Sigmoid colon (tissue), 4 donors: ENCODE results near the gene ASXL3.

ENCODE experiments used
- POLR2A ChIP-seq, 2 donors: fragments of 450-650 bp; IDR thresholded peaks; one replicate each; pipeline ENCODE4 v1.6.1; 2016; ENCODE audit warnings: antibody characterized with exemption in 2 of 2, mild to moderate bottlenecking in 2 of 2, moderate library complexity in 2 of 2
- POLR2AphosphoS5 ChIP-seq, 4 donors: sonication (generic); formaldehyde crosslinking; IDR thresholded peaks; one replicate each; pipeline ENCODE4 v1.6.1; 2017; ENCODE audit warnings: antibody characterized with exemption in 4 of 4
- TF ChIP-seq, protein P1 (sequence below), 4 experiments: fragments of 450-650 bp in 3 of 4; fragments of 200-600 bp in 1 of 4; IDR thresholded peaks; one replicate each; pipeline ENCODE4 v1.5.1; 2016 to 2019; ENCODE audit warnings: antibody characterized with exemption in 4 of 4, mild to moderate bottlenecking in 3 of 4, moderate library complexity in 2 of 4

- TF ChIP-seq, protein P1, sequence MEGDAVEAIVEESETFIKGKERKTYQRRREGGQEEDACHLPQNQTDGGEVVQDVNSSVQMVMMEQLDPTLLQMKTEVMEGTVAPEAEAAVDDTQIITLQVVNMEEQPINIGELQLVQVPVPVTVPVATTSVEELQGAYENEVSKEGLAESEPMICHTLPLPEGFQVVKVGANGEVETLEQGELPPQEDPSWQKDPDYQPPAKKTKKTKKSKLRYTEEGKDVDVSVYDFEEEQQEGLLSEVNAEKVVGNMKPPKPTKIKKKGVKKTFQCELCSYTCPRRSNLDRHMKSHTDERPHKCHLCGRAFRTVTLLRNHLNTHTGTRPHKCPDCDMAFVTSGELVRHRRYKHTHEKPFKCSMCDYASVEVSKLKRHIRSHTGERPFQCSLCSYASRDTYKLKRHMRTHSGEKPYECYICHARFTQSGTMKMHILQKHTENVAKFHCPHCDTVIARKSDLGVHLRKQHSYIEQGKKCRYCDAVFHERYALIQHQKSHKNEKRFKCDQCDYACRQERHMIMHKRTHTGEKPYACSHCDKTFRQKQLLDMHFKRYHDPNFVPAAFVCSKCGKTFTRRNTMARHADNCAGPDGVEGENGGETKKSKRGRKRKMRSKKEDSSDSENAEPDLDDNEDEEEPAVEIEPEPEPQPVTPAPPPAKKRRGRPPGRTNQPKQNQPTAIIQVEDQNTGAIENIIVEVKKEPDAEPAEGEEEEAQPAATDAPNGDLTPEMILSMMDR (IDR thresholded peaks at IDR 0.05) = no peak
- TF ChIP-seq POLR2AphosphoS5 (IDR thresholded peaks at IDR 0.05) (no peak), POLR2A (IDR thresholded peaks at IDR 0.05) (no peak)
Measured at GRCh38 chr18:33571998-33572787, 5.8 kb upstream of the ASXL3 start.
